ENCODE measurements around the gene NKPD1.

DNA sequence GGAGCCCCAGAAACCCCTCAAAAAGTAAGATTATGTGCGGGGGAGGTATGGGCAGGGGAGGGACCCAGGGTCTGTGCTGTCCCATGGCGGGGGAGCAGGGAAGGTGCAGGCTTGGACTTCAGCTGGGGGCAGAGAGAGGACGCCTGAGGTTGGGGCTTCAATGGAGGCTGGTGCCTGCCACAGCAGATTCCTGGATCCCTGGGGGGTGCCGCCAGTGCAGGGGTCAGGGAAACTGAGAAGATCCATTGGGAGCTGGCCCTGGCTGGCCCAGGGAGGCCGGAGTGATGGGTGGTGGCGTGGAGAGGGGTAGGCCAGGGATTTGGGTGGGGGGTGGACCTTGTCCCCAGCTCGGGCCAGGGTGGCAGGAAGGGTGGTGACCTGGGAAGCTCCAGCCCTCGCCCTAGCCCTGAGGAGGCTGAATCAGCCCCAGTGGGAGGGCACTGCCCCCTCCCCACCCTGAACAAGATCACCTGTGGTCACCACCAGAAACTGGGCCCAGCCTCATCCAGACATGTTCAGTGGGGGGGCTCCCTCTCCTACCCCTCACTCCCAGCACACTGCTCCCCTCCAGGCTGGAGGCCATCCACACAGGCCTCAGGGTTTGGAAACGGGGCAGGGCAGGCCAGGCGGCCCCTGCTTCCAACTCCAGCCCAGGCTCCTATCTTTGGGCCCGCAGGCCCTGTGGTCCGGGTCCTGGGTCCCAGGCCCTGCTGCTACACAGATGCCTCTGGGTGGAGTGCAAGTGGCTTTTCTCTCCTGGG lies 1.4 kb downstream of the NKPD1 start:
- TF ChIP-seq, protein P1, sequence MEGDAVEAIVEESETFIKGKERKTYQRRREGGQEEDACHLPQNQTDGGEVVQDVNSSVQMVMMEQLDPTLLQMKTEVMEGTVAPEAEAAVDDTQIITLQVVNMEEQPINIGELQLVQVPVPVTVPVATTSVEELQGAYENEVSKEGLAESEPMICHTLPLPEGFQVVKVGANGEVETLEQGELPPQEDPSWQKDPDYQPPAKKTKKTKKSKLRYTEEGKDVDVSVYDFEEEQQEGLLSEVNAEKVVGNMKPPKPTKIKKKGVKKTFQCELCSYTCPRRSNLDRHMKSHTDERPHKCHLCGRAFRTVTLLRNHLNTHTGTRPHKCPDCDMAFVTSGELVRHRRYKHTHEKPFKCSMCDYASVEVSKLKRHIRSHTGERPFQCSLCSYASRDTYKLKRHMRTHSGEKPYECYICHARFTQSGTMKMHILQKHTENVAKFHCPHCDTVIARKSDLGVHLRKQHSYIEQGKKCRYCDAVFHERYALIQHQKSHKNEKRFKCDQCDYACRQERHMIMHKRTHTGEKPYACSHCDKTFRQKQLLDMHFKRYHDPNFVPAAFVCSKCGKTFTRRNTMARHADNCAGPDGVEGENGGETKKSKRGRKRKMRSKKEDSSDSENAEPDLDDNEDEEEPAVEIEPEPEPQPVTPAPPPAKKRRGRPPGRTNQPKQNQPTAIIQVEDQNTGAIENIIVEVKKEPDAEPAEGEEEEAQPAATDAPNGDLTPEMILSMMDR (IDR thresholded peaks at IDR 0.05; ENCODE audit: insufficient read depth, low read depth, low read length), result no peak
- TF ChIP-seq EZH2 (IDR thresholded peaks at IDR 0.05; ENCODE audit: insufficient read depth, low read length), result no peak

Data from astrocyte (in vitro differentiated cells and primary cell).